Measurements from ENCODE around the gene TRIM67. TPM values are rescaled to one million over a fixed set of nuclear protein-coding genes. Genes with fewer than 3 reads are reported as not detected.

TRIM67 gene
- total and polyA plus RNA-seq, 2 of the 4 experiments (the other 2 are of a cell fraction) = not detected

GRCh38 chr1:231139659-231140654 is 21.9 kb upstream of the TRIM67 start:
- Histone ChIP-seq H3K56ac (ENCODE audit: extremely low read depth, insufficient read depth, low read length) (no peak overlapping the region), H3K4me2 (ENCODE audit: low read depth, low read length) (no peak overlapping the region), H2AK9ac (replicated peaks; ENCODE audit: low read depth, low read length, poor library complexity) (no peak overlapping the region), H3K23ac (ENCODE audit: low read depth, low read length) (no peak overlapping the region), H2BK5ac (ENCODE audit: low read depth, low read length, poor library complexity, severe bottlenecking) (peak overlapping the region; percentile 48), H2BK20ac (ENCODE audit: low read depth, low read length) (no peak overlapping the region), H2BK120ac (ENCODE audit: low read depth, low read length) (no peak overlapping the region), H3K79me1 (ENCODE audit: low read depth in 1 of 2, low read length in 2 of 2) (no peaks in the 10 kb centered on the region), H3K27me3 (ENCODE audit: control insufficient read depth, insufficient read depth, low read length) (no peaks in the 10 kb centered on the region), H4K20me1 (ENCODE audit: insufficient read depth, low read length) (no peaks in the 10 kb centered on the region), H2AFZ (replicated peaks; ENCODE audit: low read length, poor library complexity) (peak overlapping the region; percentile 63), H3K14ac (replicated peaks; ENCODE audit: low read depth, low read length) (no peak overlapping the region), H4K91ac (ENCODE audit: insufficient read depth, low read depth, low read length) (no peak overlapping the region), H3K18ac (ENCODE audit: low read depth, low read length) (no peak overlapping the region), H3K4me1 (ENCODE audit: control insufficient read depth, insufficient read depth, low read length) (peaks cover 3% of the 10 kb centered on the region; the same call in 1 of the 2 replicates), H3K9me1 (ENCODE audit: insufficient read depth, low read length) (no peaks in the 10 kb centered on the region; the same call in 1 of the 2 replicates), H3K27ac (ENCODE audit: insufficient read depth, low read length) (peak overlapping the region; percentile 58; the same call in 1 of the 2 replicates), H3K9ac (ENCODE audit: low read depth, low read length) (no peak overlapping the region), H3K4ac (ENCODE audit: low read depth, low read length) (peak overlapping the region; percentile 5; the same call in 1 of the 2 replicates), H3K4me3 (ENCODE audit: insufficient read depth, low read depth, low read length) (no peak overlapping the region), H4K5ac (ENCODE audit: low read depth, low read length) (no peak overlapping the region), H4K8ac (ENCODE audit: low read depth in 2 of 2, low read length in 2 of 2) (no peak overlapping the region; a peak in 1 of 4 replicates), H2AK5ac (ENCODE audit: low read depth, low read length) (no peak overlapping the region), H2BK15ac (ENCODE audit: low read depth, low read length) (no peak overlapping the region), H3K9me3 (ENCODE audit: control insufficient read depth, insufficient read depth, low read length) (no peaks in the 10 kb centered on the region), H3K36me3 (ENCODE audit: control insufficient read depth, insufficient read depth, low read length) (no peaks in the 10 kb centered on the region)
- no peak for TF ChIP-seq MXI1 (IDR thresholded peaks at IDR 0.05; ENCODE audit: borderline replicate concordance, low read depth, low read length)
- TF ChIP-seq NFE2L2 (IDR thresholded peaks at IDR 0.05; ENCODE audit: low read depth, low read length) = no peak
- TF ChIP-seq FOS (IDR thresholded peaks at IDR 0.05; ENCODE audit: low read depth, low read length) = no peak
- no peak for TF ChIP-seq RFX5 (IDR thresholded peaks at IDR 0.05; ENCODE audit: low read depth, low read length)
- TF ChIP-seq CEBPB (IDR thresholded peaks at IDR 0.05; ENCODE audit: low read depth, low read length) = no peak
- TF ChIP-seq CTCF (conservative IDR thresholded peaks at IDR 0.05; ENCODE audit: low read depth, low read length) = no peak
- no peak for TF ChIP-seq RAD21 (IDR thresholded peaks at IDR 0.05; ENCODE audit: low read length)
- TF ChIP-seq BHLHE40 (IDR thresholded peaks at IDR 0.05; ENCODE audit: low read depth, low read length) = no peak
- no peak for TF ChIP-seq USF2 (IDR thresholded peaks at IDR 0.05; ENCODE audit: low read depth, low read length)
- no peak for TF ChIP-seq CHD1 (IDR thresholded peaks at IDR 0.05; ENCODE audit: low read depth, low read length)
- TF ChIP-seq MAFK (IDR thresholded peaks at IDR 0.05; ENCODE audit: low read depth, low read length) = no peak
- TF ChIP-seq, protein P1, sequence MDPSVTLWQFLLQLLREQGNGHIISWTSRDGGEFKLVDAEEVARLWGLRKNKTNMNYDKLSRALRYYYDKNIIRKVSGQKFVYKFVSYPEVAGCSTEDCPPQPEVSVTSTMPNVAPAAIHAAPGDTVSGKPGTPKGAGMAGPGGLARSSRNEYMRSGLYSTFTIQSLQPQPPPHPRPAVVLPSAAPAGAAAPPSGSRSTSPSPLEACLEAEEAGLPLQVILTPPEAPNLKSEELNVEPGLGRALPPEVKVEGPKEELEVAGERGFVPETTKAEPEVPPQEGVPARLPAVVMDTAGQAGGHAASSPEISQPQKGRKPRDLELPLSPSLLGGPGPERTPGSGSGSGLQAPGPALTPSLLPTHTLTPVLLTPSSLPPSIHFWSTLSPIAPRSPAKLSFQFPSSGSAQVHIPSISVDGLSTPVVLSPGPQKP (IDR thresholded peaks at IDR 0.05; ENCODE audit: borderline replicate concordance, low read depth, low read length) = no peak
- in situ Hi-C loops (cut with MboI; ENCODE audit: low sequenced_read_pairs) = no loop called here
- WGBS, 2 experiments (ENCODE audit: extremely low coverage in 2 of 2, insufficient read length in 1 of 2) = 18% methylated on average over 3 of the region's 8 CpGs; no CpG with 5 or more reads in 1 of the 2 experiments
- BruUV-seq (replicated peaks) = no TSS peak
- ATAC-seq (ENCODE audit: low read depth) (peak; percentile 89), DNase-seq (peak; percentile 82)
- CTCF ChIA-PET = interaction anchor here (0.6 kb wide), 1 partner anchor 19 kb away, joined by 3 read pairs; no protein-coding TSS in a partner anchor
- POLR2A ChIA-PET (ENCODE audit: unreplicated experiment) = interaction anchor here (0.5 kb wide), 1 partner anchor 189 kb away, joined by 3 read pairs; no protein-coding TSS in a partner anchor
- dilution Hi-C loops (cut with HindIII; ENCODE audit: low sequenced_read_pairs, unreplicated experiment) = no loop called here
- intact Hi-C loops (cut with micrococcal nuclease) = no loop called here

Data from IMR-90 (cell line).